ENCODE measurements around the gene IQCH. TPM values are rescaled to one million over a fixed set of nuclear protein-coding genes. Genes with fewer than 3 reads are reported as not detected.
A peak's percentile ranks its signal among the peaks of the same experiment; 100 is the strongest.

The IQCH gene
- total and polyA plus RNA-seq, 9 of the 15 experiments (the other 6 are each of a cell fraction or from before 2014, with no cell fraction given) = 1.8 to 3.9 (median 2.7) TPM

- TF ChIP-seq PTTG1 (tag; IDR thresholded peaks at IDR 0.05; ENCODE audit: low read depth) (no peak), ZNF24 (IDR thresholded peaks at IDR 0.05) (peak; percentile 23; the same call in 1 of the 2 replicates), FOXJ2 (tag; IDR thresholded peaks at IDR 0.05) (0 out of 2 replicates have a peak, but pooled peaks have one; percentile 26), SP2 (IDR thresholded peaks at IDR 0.05; ENCODE audit: extremely low read depth, low read depth, low read length, poor library complexity, severe bottlenecking) (no peak)
Measured at GRCh38 chr15:67542420-67543347, 288.1 kb downstream of the IQCH start, which contains the start of gene MAP2K5 (continued).

DNA sequence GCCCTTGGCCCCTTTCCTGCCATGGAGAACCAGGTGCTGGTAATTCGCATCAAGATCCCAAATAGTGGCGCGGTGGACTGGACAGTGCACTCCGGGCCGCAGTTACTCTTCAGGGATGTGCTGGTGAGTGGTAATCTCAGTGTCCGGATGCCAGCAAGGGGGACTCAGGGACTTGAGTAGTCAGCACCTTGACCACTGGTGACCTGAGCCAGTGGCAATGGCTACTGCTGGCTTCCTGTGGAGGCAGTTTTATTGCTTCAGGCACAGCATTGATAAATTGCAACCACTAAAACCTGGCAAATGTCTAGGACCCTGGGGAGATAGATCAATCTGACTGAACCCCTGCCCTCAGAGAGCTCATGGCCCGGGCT lies 288.7 kb downstream of the IQCH start:
- Histone ChIP-seq H3K9me1 (ENCODE audit: control insufficient read depth, insufficient read depth, low read length) (no peaks in the 10 kb centered on the region), H3K4me3 (peak overlapping the region; percentile 83), H3K27me3 (ENCODE audit: control insufficient read depth in 2 of 2, insufficient read depth in 2 of 2, low read length in 2 of 2) (no peaks in the 10 kb centered on the region), H4K20me1 (replicated peaks; ENCODE audit: control insufficient read depth, insufficient read depth, low read length) (no peaks in the 10 kb centered on the region), H3K4me1 (replicated peaks in 1 of 2; ENCODE audit: control insufficient read depth in 2 of 2, insufficient read depth in 2 of 2, low read length in 2 of 2) (peaks cover 10 to 21% of the 10 kb centered on the region in 2 experiments), H2AFZ (ENCODE audit: low read depth, low read length) (peak overlapping the region; percentile 93), H3K36me3 (ENCODE audit: control insufficient read depth, insufficient read depth, low read length) (peaks cover 24% of the 10 kb centered on the region; the same call in 2 of the 3 replicates), H3K79me2 (ENCODE audit: control insufficient read depth, insufficient read depth, low read length) (peaks cover 24% of the 10 kb centered on the region), H3K27ac (ENCODE audit: extremely low read depth, low read depth, low read length) (peak overlapping the region; percentile 77), H3K9ac (ENCODE audit: insufficient read depth in 1 of 2, low read depth in 2 of 2, low read length in 2 of 2) (peak overlapping the region; percentile 89 to 95), H3K9me3 (replicated peaks; ENCODE audit: control insufficient read depth, insufficient read depth, low read depth, low read length) (no peaks in the 10 kb centered on the region), H3K4me2 (ENCODE audit: insufficient read depth, low read length) (peak overlapping the region; percentile 88)
- CTCF ChIA-PET (ENCODE audit: low intra/inter-chr PET ratio) = no interaction called here
- POLR2A ChIA-PET = interaction anchor here (1.0 to 1.4 kb wide), 4 partner anchors 9 to 127 kb away, joined by 3 to 6 read pairs (median 4); no protein-coding TSS in a partner anchor
- intact Hi-C loops (cut with micrococcal nuclease) = no loop called here
- peak in 3 of 4 experiments; percentile 18 to 52 (median 41) for DNase-seq (ENCODE audit: extremely low read depth in 1 of 4, low spot score in 3 of 4)
- WGBS (ENCODE audit: insufficient coverage, low coverage, missing lambda C conversion rate) = 11% methylated on average over 7 of the region's 7 CpGs
- peak; percentile 56 for ATAC-seq
- no TSS peak for BruUV-seq (replicated peaks)
- in situ Hi-C loops (cut with MboI) = no loop called here
- FAIRE-seq = no peak
- TF ChIP-seq ZKSCAN1 (IDR thresholded peaks at IDR 0.05; ENCODE audit: low read depth, low read length) (no peak), CSDE1 (IDR thresholded peaks at IDR 0.05) (no peak), PRPF4 (IDR thresholded peaks at IDR 0.05; ENCODE audit: insufficient read depth, low read depth, low read length, poor library complexity, severe bottlenecking) (no peak), TCF7 (IDR thresholded peaks at IDR 0.05; ENCODE audit: borderline replicate concordance) (no peak), HOXB6 (CRISPR knock-in tag; IDR thresholded peaks at IDR 0.05; ENCODE audit: borderline replicate concordance) (no peak), BCOR (IDR thresholded peaks at IDR 0.05) (0 out of 2 replicates have a peak, but pooled peaks have one; percentile 2), RBM17 (IDR thresholded peaks at IDR 0.05; ENCODE audit: borderline replicate concordance, low read depth, low read length) (no peak), ZBTB5 (IDR thresholded peaks at IDR 0.05) (no peak), RBBP5 (IDR thresholded peaks at IDR 0.05; ENCODE audit: borderline replicate concordance, insufficient read depth, low read length, poor library complexity, severe bottlenecking) (no peak)
- TF ChIP-seq, protein P1, sequence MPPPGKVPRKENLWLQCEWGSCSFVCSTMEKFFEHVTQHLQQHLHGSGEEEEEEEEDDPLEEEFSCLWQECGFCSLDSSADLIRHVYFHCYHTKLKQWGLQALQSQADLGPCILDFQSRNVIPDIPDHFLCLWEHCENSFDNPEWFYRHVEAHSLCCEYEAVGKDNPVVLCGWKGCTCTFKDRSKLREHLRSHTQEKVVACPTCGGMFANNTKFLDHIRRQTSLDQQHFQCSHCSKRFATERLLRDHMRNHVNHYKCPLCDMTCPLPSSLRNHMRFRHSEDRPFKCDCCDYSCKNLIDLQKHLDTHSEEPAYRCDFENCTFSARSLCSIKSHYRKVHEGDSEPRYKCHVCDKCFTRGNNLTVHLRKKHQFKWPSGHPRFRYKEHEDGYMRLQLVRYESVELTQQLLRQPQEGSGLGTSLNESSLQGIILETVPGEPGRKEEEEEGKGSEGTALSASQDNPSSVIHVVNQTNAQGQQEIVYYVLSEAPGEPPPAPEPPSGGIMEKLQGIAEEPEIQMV (tag; conservative IDR thresholded peaks at IDR 0.05; ENCODE audit: low read depth) = no peak

All from K562 (cell line).